ENCODE measurements around the gene PTOV1.

Gene PTOV1

DNA sequence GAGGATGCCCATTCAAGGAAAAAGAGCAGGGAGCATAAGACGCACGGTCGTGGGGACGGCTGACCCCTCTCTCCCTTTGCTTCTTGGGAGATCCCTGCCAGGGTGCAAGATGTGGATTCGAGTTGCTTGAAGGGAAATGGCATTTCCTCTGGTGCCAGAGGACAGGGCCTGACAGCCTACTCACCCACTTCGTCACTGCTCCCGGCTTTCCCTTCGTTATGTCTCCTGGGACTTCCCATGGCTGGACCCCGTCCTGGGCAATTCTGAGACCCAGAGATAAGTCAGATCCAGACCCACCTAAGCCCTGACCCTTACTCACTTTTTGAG is 27.7 kb downstream of the PTOV1 start:
- H3K9ac ChIP-seq (ENCODE audit: low read length): peak overlapping the region; percentile 100
- peak overlapping the region; percentile 76 for H3K4me2 ChIP-seq (ENCODE audit: low read length, poor library complexity, severe bottlenecking)
- 89% methylated on average over 9 of the region's 9 CpGs for WGBS
- H2BK15ac ChIP-seq (ENCODE audit: low read depth, poor library complexity, severe bottlenecking): no peak overlapping the region
- H3K79me1 ChIP-seq (replicated peaks; ENCODE audit: low read length, poor library complexity, severe bottlenecking): peaks cover 61% of the 10 kb centered on the region
- no peak overlapping the region for H4K91ac ChIP-seq (ENCODE audit: low read length)
- peak overlapping the region in 1 of 2 experiments; percentile 99 for H3K4me3 ChIP-seq (ENCODE audit: insufficient read depth in 1 of 2, low read depth in 1 of 2, low read length in 2 of 2)
- peak overlapping the region in 1 of 2 experiments; percentile 81 for H3K23ac ChIP-seq (ENCODE audit: low read length in 2 of 2)
- H3K4ac ChIP-seq (ENCODE audit: low read depth in 1 of 2, low read length in 2 of 2): peak overlapping the region in 1 of 2 experiments; percentile 19
- no peaks in the 10 kb centered on the region for H3K27me3 ChIP-seq (ENCODE audit: control insufficient read depth in 1 of 2, insufficient read depth in 1 of 2, low read length in 2 of 2)
- H2BK12ac ChIP-seq (ENCODE audit: low read length in 2 of 2): no peak overlapping the region
- no peak overlapping the region for H2BK5ac ChIP-seq (ENCODE audit: low read depth, low read length, poor library complexity, severe bottlenecking)
- H3K14ac ChIP-seq (ENCODE audit: low read length in 2 of 2): peak overlapping the region in 1 of 2 experiments; percentile 35
- H3K27ac ChIP-seq (ENCODE audit: low read length, poor library complexity, severe bottlenecking): peak overlapping the region; percentile 71
- peak overlapping the region in 1 of 2 experiments; percentile 93 for H3K18ac ChIP-seq (ENCODE audit: low read depth in 1 of 2, low read length in 2 of 2)
- DNase-seq: no peak
- H3K36me3 ChIP-seq (ENCODE audit: control insufficient read depth in 1 of 2, insufficient read depth in 2 of 2, low read depth in 1 of 2, low read length in 2 of 2): peaks cover 59 to 60% of the 10 kb centered on the region in 2 experiments
- H4K8ac ChIP-seq (ENCODE audit: low read length): no peak overlapping the region
- H2AK5ac ChIP-seq (ENCODE audit: low read length, severe bottlenecking): no peak overlapping the region
- no peak overlapping the region for H2BK120ac ChIP-seq (ENCODE audit: low read depth, low read length)
- H3K4me1 ChIP-seq (ENCODE audit: control insufficient read depth, insufficient read depth, low read depth, low read length): peaks cover 28% of the 10 kb centered on the region
- H2AFZ ChIP-seq (ENCODE audit: low read depth, low read length): no peak overlapping the region
- peaks cover 3% of the 10 kb centered on the region for H3K9me3 ChIP-seq (ENCODE audit: control insufficient read depth, low read length)

DNA sequence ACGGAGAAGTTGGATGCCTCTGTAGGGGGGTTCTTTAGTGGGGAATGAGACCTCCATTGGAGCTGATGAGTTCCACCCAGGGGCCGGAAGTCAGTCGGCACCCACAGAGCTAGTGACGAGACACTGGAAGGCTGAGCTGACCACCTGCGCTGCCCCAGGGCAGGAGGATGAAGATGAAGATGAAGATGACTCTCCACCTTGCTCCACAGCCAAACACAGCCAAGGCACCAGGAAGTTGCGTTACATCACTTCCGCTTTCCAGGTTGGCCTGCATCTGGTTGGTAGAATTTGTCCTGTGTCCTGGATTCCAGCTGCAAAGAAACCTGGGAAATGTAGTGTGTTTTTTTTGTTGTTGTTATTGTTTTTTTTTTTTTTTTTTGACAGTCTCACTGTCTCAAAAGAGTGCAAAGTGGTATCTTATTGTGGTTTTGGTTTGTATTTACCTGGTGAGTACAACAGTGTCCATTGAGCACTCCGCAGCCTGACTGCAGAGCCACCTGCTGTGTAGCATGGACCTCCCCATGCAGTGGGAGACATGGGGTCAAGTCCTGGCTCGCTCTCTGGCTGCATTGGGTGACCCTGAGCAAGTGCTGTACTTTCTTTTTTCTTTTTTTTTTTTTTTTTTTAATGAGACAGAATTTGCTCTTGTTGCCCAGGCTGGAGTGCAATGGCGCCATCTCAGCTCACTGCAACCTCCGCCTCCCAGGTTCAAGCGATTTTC is 28.4 kb downstream of the PTOV1 start:
- no peak overlapping the region for H2BK15ac ChIP-seq (ENCODE audit: low read depth, poor library complexity, severe bottlenecking)
- no peak overlapping the region for H2BK12ac ChIP-seq (ENCODE audit: low read length in 2 of 2)
- peaks cover 26% of the 10 kb centered on the region for H3K4me1 ChIP-seq (ENCODE audit: control insufficient read depth, insufficient read depth, low read depth, low read length)
- H3K4me2 ChIP-seq (ENCODE audit: low read length, poor library complexity, severe bottlenecking): no peak overlapping the region
- peaks cover 58% of the 10 kb centered on the region for H3K79me1 ChIP-seq (replicated peaks; ENCODE audit: low read length, poor library complexity, severe bottlenecking)
- H3K27me3 ChIP-seq (ENCODE audit: control insufficient read depth in 1 of 2, insufficient read depth in 1 of 2, low read length in 2 of 2): no peaks in the 10 kb centered on the region
- H2BK5ac ChIP-seq (ENCODE audit: low read depth, low read length, poor library complexity, severe bottlenecking): no peak overlapping the region
- no peak overlapping the region for H4K8ac ChIP-seq (ENCODE audit: low read length)
- H2BK120ac ChIP-seq (ENCODE audit: low read depth, low read length): no peak overlapping the region
- H3K27ac ChIP-seq (ENCODE audit: low read length, poor library complexity, severe bottlenecking): no peak overlapping the region
- no peak for DNase-seq
- no peak overlapping the region for H3K4ac ChIP-seq (ENCODE audit: low read depth in 1 of 2, low read length in 2 of 2)
- peak overlapping the region; percentile 100 for H3K9ac ChIP-seq (ENCODE audit: low read length)
- peak overlapping the region in 1 of 2 experiments; percentile 99 for H3K4me3 ChIP-seq (ENCODE audit: insufficient read depth in 1 of 2, low read depth in 1 of 2, low read length in 2 of 2)
- peaks cover 3% of the 10 kb centered on the region for H3K9me3 ChIP-seq (ENCODE audit: control insufficient read depth, low read length)
- H4K91ac ChIP-seq (ENCODE audit: low read length): no peak overlapping the region
- no peak overlapping the region for H3K14ac ChIP-seq (ENCODE audit: low read length in 2 of 2)
- H3K18ac ChIP-seq (ENCODE audit: low read depth in 1 of 2, low read length in 2 of 2): no peak overlapping the region
- no peak overlapping the region for H2AK5ac ChIP-seq (ENCODE audit: low read length, severe bottlenecking)
- 96% methylated on average over 12 of the region's 12 CpGs for WGBS
- no peak overlapping the region for H3K23ac ChIP-seq (ENCODE audit: low read length in 2 of 2)
- H2AFZ ChIP-seq (ENCODE audit: low read depth, low read length): no peak overlapping the region
- H3K36me3 ChIP-seq (ENCODE audit: control insufficient read depth in 1 of 2, insufficient read depth in 2 of 2, low read depth in 1 of 2, low read length in 2 of 2): peaks cover 60 to 62% of the 10 kb centered on the region in 2 experiments

DNA sequence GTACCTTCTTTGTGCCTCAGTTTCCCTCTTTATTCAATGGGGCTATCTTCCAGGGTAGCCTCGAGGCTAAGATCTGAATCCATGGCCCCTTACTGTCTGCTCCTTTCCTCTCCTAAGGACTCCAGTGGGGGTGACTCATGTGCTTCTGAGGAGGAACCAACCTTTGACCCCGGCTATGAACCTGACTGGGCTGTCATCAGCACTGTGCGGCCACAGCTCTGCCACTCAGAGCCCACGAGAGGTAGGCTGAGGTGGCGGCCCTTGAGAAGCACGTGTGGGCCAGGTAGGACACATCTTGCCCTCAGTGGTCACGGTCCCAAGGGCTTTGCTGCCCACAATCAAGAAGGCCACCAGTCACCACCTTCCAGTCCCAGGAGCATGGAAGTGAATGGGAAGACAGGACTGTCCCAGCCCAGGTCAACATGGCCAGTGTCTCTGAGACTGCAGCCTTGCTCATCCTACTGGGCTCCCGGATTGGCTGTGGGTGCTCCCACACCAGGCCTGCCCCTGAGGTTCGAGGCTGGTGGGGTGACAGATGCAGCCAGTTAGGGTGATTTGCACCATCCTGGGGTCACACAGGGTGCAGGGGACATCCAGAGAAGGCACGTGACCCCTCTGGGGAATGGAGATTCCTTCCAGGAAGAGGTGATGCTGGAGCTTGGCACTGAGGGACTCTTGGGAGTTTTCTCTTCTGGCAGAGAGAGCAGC is 29.4 kb downstream of the PTOV1 start:
- Histone ChIP-seq H3K23ac (ENCODE audit: low read length in 2 of 2) (no peak overlapping the region), H3K36me3 (ENCODE audit: control insufficient read depth in 1 of 2, insufficient read depth in 2 of 2, low read depth in 1 of 2, low read length in 2 of 2) (peaks cover 60 to 65% of the 10 kb centered on the region in 2 experiments), H2BK15ac (ENCODE audit: low read depth, poor library complexity, severe bottlenecking) (no peak overlapping the region), H3K4me1 (ENCODE audit: control insufficient read depth, insufficient read depth, low read depth, low read length) (peaks cover 21% of the 10 kb centered on the region), H2AK5ac (ENCODE audit: low read length, severe bottlenecking) (no peak overlapping the region), H3K4me3 (ENCODE audit: insufficient read depth in 1 of 2, low read depth in 1 of 2, low read length in 2 of 2) (no peak overlapping the region), H3K18ac (ENCODE audit: low read depth in 1 of 2, low read length in 2 of 2) (no peak overlapping the region), H2AFZ (ENCODE audit: low read depth, low read length) (no peak overlapping the region), H3K27ac (ENCODE audit: low read length, poor library complexity, severe bottlenecking) (no peak overlapping the region), H3K4me2 (ENCODE audit: low read length, poor library complexity, severe bottlenecking) (no peak overlapping the region), H3K9me3 (ENCODE audit: control insufficient read depth, low read length) (peaks cover 3% of the 10 kb centered on the region), H3K9ac (ENCODE audit: low read length) (no peak overlapping the region), H4K8ac (ENCODE audit: low read length) (no peak overlapping the region), H3K79me1 (replicated peaks; ENCODE audit: low read length, poor library complexity, severe bottlenecking) (peaks cover 52% of the 10 kb centered on the region), H3K4ac (ENCODE audit: low read depth in 1 of 2, low read length in 2 of 2) (no peak overlapping the region), H2BK120ac (ENCODE audit: low read depth, low read length) (no peak overlapping the region), H3K27me3 (ENCODE audit: control insufficient read depth in 1 of 2, insufficient read depth in 1 of 2, low read length in 2 of 2) (no peaks in the 10 kb centered on the region), H4K91ac (ENCODE audit: low read length) (no peak overlapping the region), H3K14ac (ENCODE audit: low read length in 2 of 2) (no peak overlapping the region), H2BK5ac (ENCODE audit: low read depth, low read length, poor library complexity, severe bottlenecking) (no peak overlapping the region), H2BK12ac (ENCODE audit: low read length in 2 of 2) (no peak overlapping the region)
- DNase-seq: no peak
- 94% methylated on average over 10 of the region's 10 CpGs for WGBS

DNA sequence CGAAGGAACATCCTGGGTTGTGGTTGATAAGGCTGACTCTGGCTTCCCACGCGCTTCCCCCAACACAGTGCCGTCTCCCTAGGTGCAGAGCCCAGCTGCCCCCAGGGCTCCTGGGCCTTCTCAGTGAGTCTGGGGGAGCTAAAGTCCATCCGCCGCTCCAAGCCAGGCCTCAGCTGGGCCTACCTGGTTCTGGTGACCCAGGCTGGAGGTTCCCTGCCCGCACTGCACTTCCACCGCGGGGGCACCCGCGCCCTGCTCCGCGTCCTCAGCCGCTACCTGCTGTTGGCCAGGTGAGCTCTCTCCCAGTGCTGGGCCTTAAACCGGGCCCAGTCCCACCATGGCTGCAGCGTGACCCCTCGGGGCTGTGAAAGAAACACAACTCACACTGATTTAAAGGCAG is 30.2 kb downstream of the PTOV1 start:
- Histone ChIP-seq H2AK5ac (ENCODE audit: low read length, severe bottlenecking) (no peak overlapping the region), H2BK15ac (ENCODE audit: low read depth, poor library complexity, severe bottlenecking) (no peak overlapping the region), H3K9me3 (ENCODE audit: control insufficient read depth, low read length) (peaks cover 3% of the 10 kb centered on the region), H3K18ac (ENCODE audit: low read depth in 1 of 2, low read length in 2 of 2) (no peak overlapping the region), H3K4ac (ENCODE audit: low read depth in 1 of 2, low read length in 2 of 2) (no peak overlapping the region), H3K23ac (ENCODE audit: low read length in 2 of 2) (no peak overlapping the region), H2BK5ac (ENCODE audit: low read depth, low read length, poor library complexity, severe bottlenecking) (no peak overlapping the region), H3K14ac (ENCODE audit: low read length in 2 of 2) (no peak overlapping the region), H3K4me3 (ENCODE audit: insufficient read depth in 1 of 2, low read depth in 1 of 2, low read length in 2 of 2) (no peak overlapping the region), H2AFZ (ENCODE audit: low read depth, low read length) (no peak overlapping the region), H3K4me1 (ENCODE audit: control insufficient read depth, insufficient read depth, low read depth, low read length) (peaks cover 18% of the 10 kb centered on the region), H3K79me1 (replicated peaks; ENCODE audit: low read length, poor library complexity, severe bottlenecking) (peaks cover 48% of the 10 kb centered on the region), H3K36me3 (ENCODE audit: control insufficient read depth in 1 of 2, insufficient read depth in 2 of 2, low read depth in 1 of 2, low read length in 2 of 2) (peaks cover 65 to 72% of the 10 kb centered on the region in 2 experiments), H3K4me2 (ENCODE audit: low read length, poor library complexity, severe bottlenecking) (no peak overlapping the region), H4K91ac (ENCODE audit: low read length) (no peak overlapping the region), H2BK12ac (ENCODE audit: low read length in 2 of 2) (no peak overlapping the region), H3K27me3 (ENCODE audit: control insufficient read depth in 1 of 2, insufficient read depth in 1 of 2, low read length in 2 of 2) (no peaks in the 10 kb centered on the region), H3K27ac (ENCODE audit: low read length, poor library complexity, severe bottlenecking) (no peak overlapping the region), H3K9ac (ENCODE audit: low read length) (no peak overlapping the region), H2BK120ac (ENCODE audit: low read depth, low read length) (no peak overlapping the region), H4K8ac (ENCODE audit: low read length) (no peak overlapping the region)
- DNase-seq: no peak
- over 99% methylated on average over 17 of the region's 17 CpGs for WGBS
